GM19438 (cell line): ENCODE data around the gene CLDN2.

Experiments used
- ATAC-seq: cut with Tn5 transposase; IDR thresholded peaks from one replicate; pipeline ENCODE4 v1.9.1; 2021; ENCODE audit warnings: low read depth; ENCODE audit not compliant: unreplicated experiment

The CLDN2 gene

DNA sequence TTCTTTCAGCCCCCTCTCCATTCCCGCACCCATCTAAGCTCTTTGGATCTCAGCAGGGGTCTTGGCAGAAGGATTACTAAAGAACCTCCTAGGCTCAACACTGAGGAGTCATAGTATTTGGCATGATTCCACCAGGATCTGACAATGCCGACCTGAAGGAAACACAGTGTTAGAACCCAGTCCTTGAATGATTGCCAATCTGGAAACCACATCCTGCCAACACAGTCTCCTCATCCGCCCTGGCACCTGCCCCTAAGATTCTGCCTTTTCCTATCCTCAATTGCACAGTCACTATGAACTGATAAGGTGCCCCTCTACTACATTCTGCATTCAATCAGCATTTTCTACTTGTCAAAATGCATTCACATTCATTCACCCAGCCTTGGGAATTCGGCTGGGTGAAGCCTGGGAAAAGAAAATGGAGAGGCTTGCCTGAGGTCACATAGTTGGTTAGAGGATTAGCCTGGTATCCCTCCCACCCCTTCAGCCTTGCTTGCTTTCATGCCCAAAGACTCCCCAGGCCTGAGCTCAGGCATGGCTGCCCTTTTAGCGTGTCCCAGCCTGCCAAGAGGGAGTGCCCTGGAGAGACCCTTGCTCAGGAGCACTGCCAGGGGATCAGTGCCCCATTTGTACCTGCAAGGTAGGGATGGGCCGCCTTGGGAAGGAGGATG lies 2.2 kb upstream of the CLDN2 start:
- no peak for ATAC-seq

- no peak for ATAC-seq
Measured at GRCh38 chrX:106921637-106922036, 1.4 kb downstream of the CLDN2 start.

DNA sequence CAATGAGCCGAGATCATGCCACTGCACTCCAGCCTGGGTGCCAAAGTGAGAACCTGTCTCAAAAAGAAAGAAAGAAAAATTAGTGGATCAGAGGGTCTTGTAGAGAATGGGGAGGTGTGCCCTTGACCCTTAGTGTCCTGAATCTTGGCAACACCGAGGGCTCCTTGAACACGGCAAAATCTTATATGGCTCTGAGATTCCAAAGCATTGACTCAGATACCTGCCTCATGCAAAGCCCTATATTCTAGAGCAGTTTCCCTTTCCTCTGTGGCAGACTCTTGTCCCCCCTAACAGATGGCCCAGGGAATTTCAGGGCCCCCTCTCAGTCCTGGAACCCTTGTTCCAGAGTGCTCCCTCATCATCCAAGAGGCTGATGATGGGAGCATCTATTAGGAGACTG lies 6.8 kb downstream of the CLDN2 start:
- ATAC-seq = no peak

DNA sequence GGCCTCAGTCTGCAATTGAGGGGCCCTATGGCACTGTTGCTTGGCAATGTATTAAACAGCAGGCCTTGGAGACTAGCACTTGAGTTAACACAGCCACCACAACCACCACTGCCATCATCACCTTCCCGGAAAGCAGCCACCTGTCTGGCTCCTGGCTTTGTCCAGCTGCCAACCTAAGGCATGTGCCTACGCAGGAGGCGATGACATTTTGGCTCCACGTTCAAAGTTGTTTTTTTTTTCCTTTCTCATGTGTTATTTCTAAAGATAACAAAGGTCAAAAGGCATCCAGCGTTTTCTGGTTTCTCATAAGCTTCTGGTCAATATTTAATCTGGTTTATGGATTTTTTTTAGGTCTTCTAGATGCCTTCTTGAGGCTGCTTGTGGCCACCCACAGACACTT lies 7.5 kb downstream of the CLDN2 start:
- no peak for ATAC-seq

DNA sequence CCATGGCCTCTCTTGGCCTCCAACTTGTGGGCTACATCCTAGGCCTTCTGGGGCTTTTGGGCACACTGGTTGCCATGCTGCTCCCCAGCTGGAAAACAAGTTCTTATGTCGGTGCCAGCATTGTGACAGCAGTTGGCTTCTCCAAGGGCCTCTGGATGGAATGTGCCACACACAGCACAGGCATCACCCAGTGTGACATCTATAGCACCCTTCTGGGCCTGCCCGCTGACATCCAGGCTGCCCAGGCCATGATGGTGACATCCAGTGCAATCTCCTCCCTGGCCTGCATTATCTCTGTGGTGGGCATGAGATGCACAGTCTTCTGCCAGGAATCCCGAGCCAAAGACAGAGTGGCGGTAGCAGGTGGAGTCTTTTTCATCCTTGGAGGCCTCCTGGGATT lies 8.0 kb downstream of the CLDN2 start:
- no peak for ATAC-seq

- ATAC-seq = no peak
Measured at GRCh38 chrX:106931831-106932491, 11.8 kb downstream of the CLDN2 start.

DNA sequence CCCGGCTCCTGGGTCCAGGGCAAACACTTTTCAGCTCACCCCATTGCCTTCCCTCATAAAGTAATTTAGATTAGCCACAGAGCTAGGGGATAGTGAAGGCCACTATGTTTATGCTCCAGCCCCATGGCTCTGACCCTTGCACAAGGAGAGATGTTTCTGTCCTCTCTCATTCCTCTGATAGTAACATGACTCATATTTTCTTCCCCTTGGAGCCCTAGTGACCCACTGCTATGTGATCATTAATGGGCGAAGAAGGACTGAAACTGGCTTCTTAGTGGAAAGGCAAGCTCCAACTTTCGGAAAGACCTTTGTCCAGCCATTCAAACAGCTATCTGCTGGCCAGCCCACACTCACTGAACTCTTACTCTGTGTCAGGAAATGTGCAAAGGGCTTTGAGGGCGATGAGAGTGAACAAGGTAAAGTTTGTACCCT lies 12.3 kb downstream of the CLDN2 start:
- no peak for ATAC-seq

DNA sequence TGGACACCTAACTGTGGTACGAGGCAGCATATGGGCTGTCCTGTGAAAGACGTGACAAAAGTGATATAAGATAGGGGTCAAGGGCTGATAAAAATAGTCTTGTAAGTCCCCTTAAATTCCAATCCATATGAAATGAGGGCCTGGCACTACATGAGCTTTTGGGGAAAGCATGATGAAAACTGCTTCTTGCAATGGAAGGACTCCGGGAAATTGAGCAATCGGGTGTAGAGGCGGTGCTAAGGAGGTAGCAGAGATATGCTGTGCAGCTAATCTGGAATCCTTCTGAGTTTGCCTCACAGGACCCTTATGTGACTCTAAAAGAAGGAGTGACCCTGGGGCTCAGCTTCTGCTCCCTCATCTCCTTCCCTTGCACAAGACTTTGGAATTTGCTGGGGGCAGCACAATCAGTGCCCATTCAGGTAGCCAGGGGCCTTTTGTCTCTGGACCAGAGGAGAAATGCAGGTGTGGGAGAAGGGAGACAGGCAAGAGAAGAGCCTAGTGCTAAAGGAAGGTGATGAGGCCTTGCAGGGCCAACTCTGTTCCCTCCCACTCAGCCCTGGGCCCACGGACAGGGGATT lies 12.8 kb downstream of the CLDN2 start:
- ATAC-seq = no peak

GRCh38 chrX:106933538-106933961 lies 13.3 kb downstream of the CLDN2 start:
- ATAC-seq = no peak

DNA sequence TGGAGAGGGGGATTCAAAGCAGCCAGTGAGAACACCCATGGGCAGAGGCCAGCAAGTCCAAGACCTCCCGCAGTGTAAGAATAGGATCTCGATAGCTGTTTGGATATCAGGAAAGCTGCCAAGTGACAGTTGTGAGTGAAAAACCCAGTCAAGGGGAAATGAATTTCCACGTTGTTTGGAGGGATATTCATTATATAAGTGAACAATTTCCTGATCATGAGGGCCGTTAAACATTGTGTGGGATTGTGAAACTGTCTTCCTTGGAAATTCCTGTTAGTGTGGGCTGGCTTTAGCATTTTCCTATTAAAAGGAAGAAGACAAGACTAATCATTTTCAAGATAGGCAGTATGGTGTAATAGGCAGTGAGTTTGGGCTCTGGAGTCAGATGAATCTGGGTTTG lies 15.0 kb downstream of the CLDN2 start:
- no peak for ATAC-seq

GRCh38 chrX:106936246-106936645 lies 16.0 kb downstream of the CLDN2 start:
- ATAC-seq = no peak

- no peak for ATAC-seq
Measured at GRCh38 chrX:106939566-106939965, 19.4 kb downstream of the CLDN2 start.

DNA sequence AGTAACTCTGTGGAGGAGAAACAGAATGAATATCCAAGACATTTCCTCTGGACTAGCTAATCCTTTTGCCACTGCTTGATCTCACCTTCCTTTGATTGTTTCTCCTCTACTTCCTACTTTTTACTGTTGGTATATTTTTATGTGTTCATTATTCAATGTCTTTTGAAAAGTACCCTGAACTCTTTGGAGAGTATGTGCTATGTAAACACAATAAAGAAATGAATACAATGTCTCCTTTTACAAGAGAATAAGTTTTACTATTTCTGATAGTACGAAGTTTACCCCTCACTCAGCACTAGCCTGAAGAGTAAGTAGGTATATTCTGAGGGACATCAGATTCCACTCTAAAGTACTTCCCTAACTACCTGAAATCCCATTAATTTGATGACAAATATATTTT lies 19.9 kb downstream of the CLDN2 start:
- ATAC-seq = no peak

- no peak for ATAC-seq
Measured at GRCh38 chrX:106946464-106946863, 26.3 kb downstream of the CLDN2 start.

- no peak for ATAC-seq
Measured at GRCh38 chrX:106948641-106949040, 28.4 kb downstream of the CLDN2 start.

DNA sequence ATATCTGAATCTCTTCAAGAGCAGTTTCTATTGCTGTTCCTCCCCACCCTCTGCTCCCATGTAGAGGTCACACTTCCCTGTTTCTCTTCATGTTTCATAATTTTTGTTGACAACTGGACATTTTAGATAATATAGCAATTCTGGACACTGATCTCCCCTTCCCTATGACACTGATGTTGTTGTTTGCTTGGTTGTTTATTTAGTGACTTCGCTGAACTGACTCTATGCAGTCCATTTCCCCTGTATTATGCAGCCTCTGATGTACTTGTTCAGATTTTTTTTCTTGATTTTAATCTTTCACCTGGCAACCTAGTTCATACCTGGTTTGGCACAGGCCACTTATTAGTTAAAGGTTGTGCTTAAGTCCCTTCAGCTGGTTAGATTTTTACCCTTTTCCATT lies 29.2 kb downstream of the CLDN2 start:
- no peak for ATAC-seq

DNA sequence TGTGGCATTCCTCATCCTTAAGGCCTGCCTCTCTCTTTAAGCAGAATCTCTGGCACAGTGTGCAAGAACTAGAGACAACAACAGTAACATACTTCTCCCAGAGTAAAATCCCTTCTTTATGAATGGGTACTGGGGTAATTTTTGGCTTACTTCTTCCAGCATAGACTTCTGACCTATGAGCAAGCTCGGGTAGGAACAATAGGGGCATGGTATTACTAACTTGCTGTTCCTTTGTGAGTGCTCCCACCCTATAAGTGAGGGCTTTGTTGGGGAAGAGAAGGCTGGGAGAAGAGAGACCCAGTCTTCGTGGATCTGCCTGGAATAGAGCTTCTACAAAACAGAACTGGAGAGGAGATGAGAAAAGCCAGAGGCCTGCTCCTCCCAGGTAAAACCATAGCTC lies 30.2 kb downstream of the CLDN2 start:
- no peak for ATAC-seq

DNA sequence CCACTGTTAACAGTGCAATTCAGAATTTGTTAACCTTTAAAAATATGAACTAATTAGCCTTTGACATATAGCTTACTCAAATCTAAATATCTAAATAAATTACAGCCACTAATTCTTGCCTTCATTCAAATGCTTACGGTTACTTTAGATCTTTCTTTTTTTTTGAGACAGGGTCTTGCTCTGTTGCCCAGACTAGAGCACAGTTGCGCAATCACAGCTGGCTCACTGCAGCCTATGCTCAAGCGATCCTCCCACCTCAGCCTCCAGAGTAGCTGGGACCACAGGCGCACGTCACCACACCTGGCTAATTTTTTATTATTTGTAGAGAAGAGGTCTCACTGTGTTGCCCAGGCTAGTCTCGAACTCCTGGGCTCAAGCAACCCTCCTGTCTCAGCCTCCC lies 31.0 kb downstream of the CLDN2 start:
- ATAC-seq = no peak

- ATAC-seq = no peak
Measured at GRCh38 chrX:106952089-106952488, 31.9 kb downstream of the CLDN2 start.

DNA sequence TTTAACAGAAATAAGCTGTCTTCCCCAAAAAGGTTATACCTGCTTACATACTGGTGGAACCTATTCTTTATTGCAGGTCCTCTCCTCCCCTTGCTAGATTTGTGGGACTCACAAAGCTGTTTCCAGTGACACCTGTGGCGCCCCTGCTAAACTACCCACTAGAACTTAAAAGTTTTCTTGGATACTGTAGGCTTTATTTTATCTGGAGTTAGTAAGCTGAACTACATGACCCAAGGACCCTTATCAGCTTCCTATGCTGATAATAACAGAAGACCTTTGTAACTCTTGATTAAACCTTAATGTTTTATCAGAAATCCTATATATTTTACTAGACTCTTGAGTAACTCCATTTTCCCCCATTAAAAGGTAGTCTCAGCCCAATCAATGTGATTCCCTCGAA lies 32.3 kb downstream of the CLDN2 start:
- ATAC-seq = no peak

GRCh38 chrX:106952988-106953387 lies 32.8 kb downstream of the CLDN2 start:
- ATAC-seq = no peak

GRCh38 chrX:106954041-106954440 lies 33.8 kb downstream of the CLDN2 start:
- no peak for ATAC-seq
